Keratinocyte (primary cell): Measurements from ENCODE around the gene NUP133. TPM values are rescaled to one million over a fixed set of nuclear protein-coding genes. Genes with fewer than 3 reads are reported as not detected.

Experiments
- DNase-seq: peaks from one replicate; pipeline ENCODE4 v3.0.0-alpha.2; 2011; ENCODE audit warnings: low read depth, missing footprints, low spot score
- FAIRE-seq: peaks from 2 replicates; lab custom pipeline; 2011; peaks lifted over from hg19 to GRCh38; lab: Jason Lieb, UNC
- H2AFZ ChIP-seq: 2 replicates; pipeline ENCODE4 v1.6.0; 2012; ENCODE audit warnings: low read length, control low read depth, inconsistent platforms; ENCODE audit not compliant: control insufficient read depth
- H3K27ac ChIP-seq: 2 replicates; pipeline ENCODE4 v1.5.1; 2011; ENCODE audit warnings: low read length; ENCODE audit not compliant: control insufficient read depth, insufficient read depth
- H3K27me3 ChIP-seq: 3 replicates; pipeline ENCODE4 v1.6.0; 2011; ENCODE audit warnings: low read length; ENCODE audit not compliant: control insufficient read depth, insufficient read depth; ENCODE audit errors: extremely low read depth
- H3K36me3 ChIP-seq, 2 experiments: 2 replicates in 1 of 2; 3 replicates in 1 of 2; pipeline ENCODE4 v1.5.1; 2011; ENCODE audit warnings: low read length in 2 of 2, mild to moderate bottlenecking in 1 of 2; ENCODE audit not compliant: control insufficient read depth in 2 of 2, insufficient read depth in 2 of 2; ENCODE audit errors: extremely low read depth in 1 of 2
- H3K4me1 ChIP-seq: 3 replicates; pipeline ENCODE4 v1.5.1; 2011; ENCODE audit warnings: low read length; ENCODE audit not compliant: control insufficient read depth, insufficient read depth; ENCODE audit errors: extremely low read depth
- H3K4me2 ChIP-seq: 3 replicates; pipeline ENCODE4 v1.6.0; 2011; ENCODE audit warnings: low read depth, low read length; ENCODE audit not compliant: control insufficient read depth, insufficient read depth; ENCODE audit errors: extremely low read depth
- H3K4me3 ChIP-seq, 3 experiments: fragments of 200-600 bp in 1 of 3; sonication (generic) in 1 of 3; 2 replicates in 2 of 3; 3 replicates in 1 of 3; pipeline ENCODE4 v1.5.1; 2011 to 2016; ENCODE audit warnings: low read length in 3 of 3, mild to moderate bottlenecking in 3 of 3, control low read depth in 2 of 3, inconsistent platforms in 1 of 3, low read depth in 1 of 3, mixed read lengths in 1 of 3, mixed run types in 1 of 3, moderate library complexity in 1 of 3; ENCODE audit not compliant: control insufficient read depth in 2 of 3, insufficient read depth in 2 of 3; ENCODE audit errors: extremely low read depth in 1 of 3
- H3K79me2 ChIP-seq: 2 replicates; pipeline ENCODE4 v1.6.0; 2012; ENCODE audit warnings: low read length; ENCODE audit not compliant: control insufficient read depth, insufficient read depth
- H3K9ac ChIP-seq: 3 replicates; pipeline ENCODE4 v1.6.0; 2011; ENCODE audit warnings: low read length; ENCODE audit not compliant: control insufficient read depth, insufficient read depth; ENCODE audit errors: extremely low read depth
- H3K9me1 ChIP-seq: 3 replicates; pipeline ENCODE4 v1.6.0; 2011; ENCODE audit warnings: low read length; ENCODE audit not compliant: control insufficient read depth, insufficient read depth; ENCODE audit errors: extremely low read depth
- H3K9me3 ChIP-seq: 2 replicates; pipeline ENCODE4 v1.5.1; 2012; ENCODE audit warnings: low read depth, low read length; ENCODE audit not compliant: control insufficient read depth
- H4K20me1 ChIP-seq: 3 replicates; pipeline ENCODE4 v1.6.0; 2011; ENCODE audit warnings: low read length; ENCODE audit not compliant: control insufficient read depth, insufficient read depth; ENCODE audit errors: extremely low read depth
- CTCF ChIP-seq, 3 experiments: IDR thresholded peaks in 1 of 3; conservative IDR thresholded peaks in 1 of 3; optimal IDR thresholded peaks in 1 of 3; 2 replicates in 2 of 3; 3 replicates in 1 of 3; pipeline versions ENCODE3 to v1.5.1; 2011; ENCODE audit warnings: low read length in 3 of 3, mild to moderate bottlenecking in 3 of 3, moderate library complexity in 2 of 3, control low read depth in 1 of 3, inconsistent platforms in 1 of 3; ENCODE audit not compliant: insufficient read depth in 2 of 3; ENCODE audit errors: extremely low read depth in 1 of 3
- EZH2 ChIP-seq: IDR thresholded peaks from one replicate; pipeline ENCODE4 v1.6.1; 2012; ENCODE audit warnings: inconsistent platforms, mild to moderate bottlenecking, low read length, moderate library complexity
- dilution Hi-C: fragments of 300-500 bp; cut with MboI; formaldehyde crosslinking; loops from one replicate; pipeline ENCODE4 v1.7.0; 2020; ENCODE audit warnings: low sequenced_read_pairs; ENCODE audit not compliant: extremely low pct_ligation_motif_present
- polyA plus RNA-seq, 5 experiments: library from polyadenylated mRNA; depleted of rRNA in 3 of 5; stranded (reverse) in 3 of 5; stranded (forward) in 1 of 5; unstranded in 1 of 5; fragments of >200 nt; gene quantifications; 1 replicate in 1 of 5; 2 replicates in 3 of 5; 3 replicates in 1 of 5; pipeline versions ENCODE4 v1.2.1 to v1.2.3, GENCODE V29; 2011 to 2012; ENCODE audit warnings: missing spikeins in 2 of 5, low read depth in 1 of 5, low replicate concordance in 1 of 5

Gene NUP133
- polyA plus RNA-seq, 1 donor (not counting 4 experiments of a cell fraction or from before 2014, with no cell fraction given): 25.2 TPM

- no peaks in the 10 kb centered on the region for H4K20me1 ChIP-seq
- peaks cover 63% of the 10 kb centered on the region for H3K27me3 ChIP-seq
- no peaks in the 10 kb centered on the region for H3K79me2 ChIP-seq
- no peak overlapping the region for H3K4me3 ChIP-seq
- FAIRE-seq (no peak), DNase-seq (no peak)
- TF ChIP-seq CTCF (optimal IDR thresholded peaks at IDR 0.05 in 1 of 3, IDR thresholded peaks at IDR 0.05 in 1 of 3, conservative IDR thresholded peaks at IDR 0.05 in 1 of 3; ENCODE audit: extremely low read depth in 1 of 3, insufficient read depth in 2 of 3, low read length in 3 of 3) (no peak), EZH2 (peak; percentile 17)
- H3K9me1 ChIP-seq: peaks cover 2% of the 10 kb centered on the region
- H3K9ac ChIP-seq: no peak overlapping the region
- no peak overlapping the region for H2AFZ ChIP-seq
- dilution Hi-C loops: no loop called here
- H3K4me1 ChIP-seq: no peaks in the 10 kb centered on the region
- H3K9me3 ChIP-seq: no peaks in the 10 kb centered on the region
- H3K36me3 ChIP-seq: peaks cover 0 to under 1% of the 10 kb centered on the region in 2 experiments
- H3K4me2 ChIP-seq: no peak overlapping the region
- H3K27ac ChIP-seq: no peak overlapping the region
Measured at GRCh38 chr1:229434641-229435051, 73.5 kb downstream of the NUP133 start.

- H3K79me2 ChIP-seq: no peaks in the 10 kb centered on the region
- dilution Hi-C loops: no loop called here
- TF ChIP-seq EZH2: peak; percentile 53
- TF ChIP-seq CTCF (optimal IDR thresholded peaks at IDR 0.05 in 1 of 3, IDR thresholded peaks at IDR 0.05 in 1 of 3, conservative IDR thresholded peaks at IDR 0.05 in 1 of 3; ENCODE audit: extremely low read depth in 1 of 3, insufficient read depth in 2 of 3, low read length in 3 of 3): no peak
Measured at GRCh38 chr1:229434005-229434640, 74.0 kb downstream of the NUP133 start, which contains the start of gene ACTA1. Gene ACTA1, minus strand, starts transcription at chr1:229434094. Its CDS starts 979 bp downstream, at chr1:229433115.

More at GRCh38 chr1:229434005-229434640, 74.0 kb downstream of the NUP133 start, which contains the start of gene ACTA1:
- Histone ChIP-seq H3K9me3 (no peaks in the 10 kb centered on the region), H2AFZ (no peak within 1 kb of the TSS), H3K36me3 (no peaks in the 10 kb centered on the region), H3K4me3 (no peak within 1 kb of the TSS), H3K4me2 (no peak within 1 kb of the TSS), H3K9ac (no peak within 1 kb of the TSS), H4K20me1 (no peaks in the 10 kb centered on the region), H3K4me1 (no peaks in the 10 kb centered on the region), H3K9me1 (peaks cover 2% of the 10 kb centered on the region), H3K27me3 (peaks cover 63% of the 10 kb centered on the region), H3K27ac (no peak within 1 kb of the TSS)
- FAIRE-seq (no peak), DNase-seq (no peak)
